ENCODE data around the gene MAP2. TPM values are rescaled to one million over a fixed set of nuclear protein-coding genes. Genes with fewer than 3 reads are reported as not detected.
"Not testable (repeated sequence)": the region's sequence is repeated elsewhere in the genome, so short reads cannot be mapped to it uniquely, and the experiment has no call there.

Gene MAP2
- total RNA-seq, 4 donors from 2014 or later, result 73.8 to 211 (median 122) TPM

GRCh38 chr2:209476367-209477208 is 52.7 kb downstream of the MAP2 start:
- intact Hi-C loops (cut with DNase I), result no loop called here
- TF ChIP-seq POLR2A (IDR thresholded peaks at IDR 0.05), result no peak
- TF ChIP-seq CTCF (IDR thresholded peaks at IDR 0.05), result no peak
- no peak overlapping the region for H3K27ac ChIP-seq
- DNase-seq, result peak; percentile 45 to 48
- WGBS, 2 donors, result 50 to 56% methylated on average over 8 of the region's 8 CpGs
- no peak overlapping the region for H3K4me3 ChIP-seq (replicated peaks in 1 of 3)
- H3K36me3 ChIP-seq, result no peaks in the 10 kb centered on the region
- H3K4me1 ChIP-seq, result peaks cover 21 to 28% of the 10 kb centered on the region in 2 donors
- no peaks in the 10 kb centered on the region for H3K9me3 ChIP-seq
- no peaks in the 10 kb centered on the region for H3K27me3 ChIP-seq

GRCh38 chr2:209492296-209492695 is 68.4 kb downstream of the MAP2 start:
- intact Hi-C loops (cut with DNase I); H3K9me3 ChIP-seq; DNase-seq; H3K27me3 ChIP-seq; H3K27ac ChIP-seq; H3K4me3 ChIP-seq (replicated peaks in 1 of 3); H3K36me3 ChIP-seq: not testable (repeated sequence)
- peaks cover 9 to 16% of the 10 kb centered on the region in 2 donors for H3K4me1 ChIP-seq
- WGBS, 2 donors, result 73 to 77% methylated on average over 1 of the region's 1 CpG

- DNase-seq; H3K4me3 ChIP-seq (replicated peaks in 1 of 3); H3K36me3 ChIP-seq; intact Hi-C loops (cut with DNase I); H3K27me3 ChIP-seq; H3K9me3 ChIP-seq: not testable (repeated sequence)
- 84 to 85% methylated on average over 11 to 13 of the region's 13 CpGs for WGBS, 2 donors
- peak overlapping the region; percentile 39 to 90 (median 52) for H3K27ac ChIP-seq
- H3K4me1 ChIP-seq, result peaks cover 9 to 16% of the 10 kb centered on the region in 2 donors
Observed at GRCh38 chr2:209495068-209495620, 71.3 kb downstream of the MAP2 start.

- Histone ChIP-seq H3K27ac (peak overlapping the region; percentile 39 to 90 (median 52)), H3K27me3 (no peaks in the 10 kb centered on the region), H3K9me3 (no peaks in the 10 kb centered on the region), H3K4me1 (peaks cover 9 to 16% of the 10 kb centered on the region in 2 donors), H3K4me3 (replicated peaks in 1 of 3) (no peak overlapping the region), H3K36me3 (no peaks in the 10 kb centered on the region)
- peak in 1 of 2 donors; percentile 15 for DNase-seq
- intact Hi-C loops (cut with DNase I), result no loop called here
- 30 to 41% methylated on average over 4 of the region's 4 CpGs for whole genome bisulfite sequencing, 2 donors
- TF ChIP-seq CTCF (IDR thresholded peaks at IDR 0.05) (no peak), POLR2A (IDR thresholded peaks at IDR 0.05) (no peak)
Observed at GRCh38 chr2:209495855-209496585, 72.2 kb downstream of the MAP2 start.

- Histone ChIP-seq H3K4me3 (replicated peaks in 1 of 3) (no peak overlapping the region), H3K4me1 (peaks cover 9 to 16% of the 10 kb centered on the region in 2 donors), H3K9me3 (no peaks in the 10 kb centered on the region), H3K27ac (peak overlapping the region; percentile 39 to 90 (median 52)), H3K27me3 (no peaks in the 10 kb centered on the region), H3K36me3 (no peaks in the 10 kb centered on the region)
- intact Hi-C loops (cut with DNase I), result no loop called here
- TF ChIP-seq CTCF (IDR thresholded peaks at IDR 0.05), result no peak
- TF ChIP-seq POLR2A (IDR thresholded peaks at IDR 0.05), result no peak
- DNase-seq, result peak in 1 of 2 donors; percentile 5
Observed at GRCh38 chr2:209496586-209496982, 72.7 kb downstream of the MAP2 start.
